Hippocampal formation (tissue), 2 donors: Measurements from ENCODE around the gene USP36.
"Not testable (repeated sequence)": the region's sequence is repeated elsewhere in the genome, so short reads cannot be mapped to it uniquely, and the experiment has no call there.

Experiments used
- DNase-seq, 2 donors: peaks; one replicate each; lab custom pipeline; 2025; lab: John Stamatoyannopoulos, UW

Gene USP36

GRCh38 chr17:78872486-78872885 lies 31.9 kb upstream of the USP36 start:
- DNase-seq = no peak

GRCh38 chr17:78870621-78871020 lies 30.0 kb upstream of the USP36 start:
- no peak for DNase-seq

- DNase-seq = no peak
Observed at GRCh38 chr17:78868391-78868790, 27.8 kb upstream of the USP36 start.

GRCh38 chr17:78867046-78867445 lies 26.4 kb upstream of the USP36 start:
- not testable (repeated sequence) for DNase-seq

GRCh38 chr17:78865682-78866390 lies 25.2 kb upstream of the USP36 start:
- DNase-seq = peak; percentile 86

- no peak for DNase-seq
Observed at GRCh38 chr17:78864117-78864516, 23.5 kb upstream of the USP36 start.

GRCh38 chr17:78862073-78863023 lies 21.7 kb upstream of the USP36 start:
- DNase-seq = no peak

- no peak for DNase-seq
Observed at GRCh38 chr17:78861229-78861628, 20.6 kb upstream of the USP36 start.

- DNase-seq = no peak
Observed at GRCh38 chr17:78859051-78859450, 18.4 kb upstream of the USP36 start.

GRCh38 chr17:78857266-78857665 lies 16.7 kb upstream of the USP36 start:
- no peak for DNase-seq

- DNase-seq = no peak
Observed at GRCh38 chr17:78855561-78856165, 15.0 kb upstream of the USP36 start.

- DNase-seq = no peak
Observed at GRCh38 chr17:78854508-78854907, 13.9 kb upstream of the USP36 start.

GRCh38 chr17:78853926-78854394 lies 13.3 kb upstream of the USP36 start:
- no peak for DNase-seq

GRCh38 chr17:78852709-78853121 lies 12.1 kb upstream of the USP36 start:
- no peak for DNase-seq

- DNase-seq = no peak
Observed at GRCh38 chr17:78849026-78849425, 8.4 kb upstream of the USP36 start.

GRCh38 chr17:78847052-78847451 lies 6.4 kb upstream of the USP36 start:
- DNase-seq = no peak

- peak; percentile 19 to 57 for DNase-seq
Observed at GRCh38 chr17:78844301-78845005, 3.8 kb upstream of the USP36 start.

GRCh38 chr17:78842881-78843565 lies 2.4 kb upstream of the USP36 start:
- no peak for DNase-seq

- DNase-seq = no peak
Observed at GRCh38 chr17:78840530-78840779, 159 bp downstream of the USP36 start.

- no peak for DNase-seq
Observed at GRCh38 chr17:78839762-78840529, 668 bp downstream of the USP36 start.
